NCI-H2227 (cell line): ENCODE results near the gene OIP5.
"Not testable (repeated sequence)": the region's sequence is repeated elsewhere in the genome, so short reads cannot be mapped to it uniquely, and the experiment has no call there.

ENCODE experiments used
- DNase-seq: peaks from one replicate; lab custom pipeline; 2025; ENCODE audit not compliant: unreplicated experiment; lab: John Stamatoyannopoulos, UW

The OIP5 gene

GRCh38 chr15:41332194-41333025 is at the start of gene OIP5, which contains the start of gene NUSAP1:
OIP5 (minus strand) TSS chr15:41332591; CDS start chr15:41332561, 30 bp downstream.
NUSAP1 (plus strand) TSS chr15:41332881; CDS start chr15:41332958, 77 bp downstream.
- peak; percentile 99 for DNase-seq

GRCh38 chr15:41377978-41378377 is 45.6 kb upstream of the OIP5 start:
- DNase-seq, result no peak

DNA sequence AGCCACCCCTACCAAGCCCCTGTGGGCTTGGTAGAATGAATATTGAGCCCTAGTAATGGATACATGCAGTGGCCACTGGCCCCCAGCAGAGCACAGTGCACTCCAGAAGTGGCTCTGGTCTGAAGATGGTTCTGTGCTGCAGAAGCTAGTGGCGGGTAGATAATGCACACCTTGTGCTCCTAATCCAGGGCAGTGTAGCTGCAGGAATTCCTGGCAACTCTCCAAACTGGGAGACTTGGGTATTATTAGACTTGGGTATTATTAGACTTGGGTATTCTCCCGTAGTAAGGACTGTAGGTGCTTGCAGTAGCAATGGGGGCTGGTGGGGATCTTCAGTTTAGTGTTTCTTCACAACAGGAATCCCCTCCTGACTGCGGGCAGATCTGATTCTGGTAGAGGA is 35.0 kb upstream of the OIP5 start:
- peak; percentile 36 for DNase-seq

DNA sequence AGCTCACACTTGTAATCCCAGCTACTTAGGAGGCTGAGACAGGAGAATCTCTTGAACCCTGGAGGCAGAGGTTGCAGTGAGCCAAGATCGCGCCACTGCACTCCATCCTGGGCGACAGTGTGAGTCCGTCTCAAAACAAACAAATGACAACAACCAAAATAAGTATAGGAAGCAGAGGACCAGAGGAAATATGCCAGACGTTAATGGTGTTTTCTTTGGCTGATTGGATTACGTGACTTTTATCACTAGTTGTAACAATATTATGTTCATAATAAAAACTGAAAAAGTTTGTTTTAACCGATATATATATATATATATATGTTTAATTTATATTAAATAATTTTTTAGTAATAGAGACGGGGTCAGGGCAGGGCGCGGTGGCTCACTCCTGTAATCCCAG is 22.0 kb upstream of the OIP5 start:
- no peak for DNase-seq

DNA sequence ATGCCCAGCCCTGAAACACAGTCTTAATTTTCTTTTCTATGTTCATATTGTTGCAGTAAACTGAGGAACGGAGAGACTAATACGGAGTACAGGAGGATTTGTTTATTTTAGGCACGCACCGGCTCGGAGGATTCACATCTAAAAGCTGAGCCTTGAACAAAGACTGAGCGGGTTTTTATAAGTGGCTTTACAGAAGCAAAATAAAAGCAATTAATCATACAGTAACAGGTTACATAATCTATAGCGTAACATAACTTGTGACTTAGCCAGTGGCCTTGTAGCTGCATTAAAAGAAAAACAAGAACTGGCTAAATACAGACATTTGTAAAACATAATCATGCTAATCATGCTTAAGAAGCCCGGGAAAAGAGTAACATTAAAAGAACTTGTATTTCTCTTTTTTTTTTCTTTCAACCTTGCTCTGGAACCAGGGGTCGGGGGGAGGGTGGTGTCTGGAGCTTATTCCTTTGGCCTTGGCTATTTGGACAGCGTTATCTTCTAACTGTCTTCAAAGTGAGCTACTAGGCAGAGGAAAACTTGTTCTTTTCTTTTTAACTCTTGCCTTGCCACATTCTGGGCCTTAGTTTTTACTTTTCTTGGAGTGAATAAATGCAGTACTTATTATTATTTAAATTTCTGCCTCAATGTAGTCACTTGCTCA is 17.8 kb upstream of the OIP5 start:
- DNase-seq, result no peak

DNA sequence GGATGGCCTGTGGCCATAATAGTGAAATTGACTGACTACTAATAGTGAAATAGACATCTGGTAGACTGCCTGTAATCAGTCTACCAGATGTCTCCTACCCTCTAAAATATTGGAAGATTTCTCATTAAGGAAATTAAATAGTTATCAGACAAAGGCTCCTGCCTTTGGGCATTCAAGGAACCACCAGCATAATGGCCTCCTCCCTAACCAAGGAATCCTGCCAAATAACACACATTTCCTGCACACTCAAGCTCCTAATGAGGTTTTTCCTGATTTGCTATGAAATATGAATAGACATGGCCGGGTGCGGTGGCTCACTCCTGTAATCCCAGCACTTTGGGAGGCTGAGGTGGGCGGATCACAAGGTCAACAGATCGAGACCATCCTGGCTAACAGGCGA is 14.8 kb upstream of the OIP5 start:
- DNase-seq, result no peak

- no peak for DNase-seq
These were observed 9.1 kb upstream of the OIP5 start for GRCh38 chr15:41341519-41341918.

- no peak for DNase-seq
These were observed 7.9 kb upstream of the OIP5 start for GRCh38 chr15:41340189-41340695.

DNA sequence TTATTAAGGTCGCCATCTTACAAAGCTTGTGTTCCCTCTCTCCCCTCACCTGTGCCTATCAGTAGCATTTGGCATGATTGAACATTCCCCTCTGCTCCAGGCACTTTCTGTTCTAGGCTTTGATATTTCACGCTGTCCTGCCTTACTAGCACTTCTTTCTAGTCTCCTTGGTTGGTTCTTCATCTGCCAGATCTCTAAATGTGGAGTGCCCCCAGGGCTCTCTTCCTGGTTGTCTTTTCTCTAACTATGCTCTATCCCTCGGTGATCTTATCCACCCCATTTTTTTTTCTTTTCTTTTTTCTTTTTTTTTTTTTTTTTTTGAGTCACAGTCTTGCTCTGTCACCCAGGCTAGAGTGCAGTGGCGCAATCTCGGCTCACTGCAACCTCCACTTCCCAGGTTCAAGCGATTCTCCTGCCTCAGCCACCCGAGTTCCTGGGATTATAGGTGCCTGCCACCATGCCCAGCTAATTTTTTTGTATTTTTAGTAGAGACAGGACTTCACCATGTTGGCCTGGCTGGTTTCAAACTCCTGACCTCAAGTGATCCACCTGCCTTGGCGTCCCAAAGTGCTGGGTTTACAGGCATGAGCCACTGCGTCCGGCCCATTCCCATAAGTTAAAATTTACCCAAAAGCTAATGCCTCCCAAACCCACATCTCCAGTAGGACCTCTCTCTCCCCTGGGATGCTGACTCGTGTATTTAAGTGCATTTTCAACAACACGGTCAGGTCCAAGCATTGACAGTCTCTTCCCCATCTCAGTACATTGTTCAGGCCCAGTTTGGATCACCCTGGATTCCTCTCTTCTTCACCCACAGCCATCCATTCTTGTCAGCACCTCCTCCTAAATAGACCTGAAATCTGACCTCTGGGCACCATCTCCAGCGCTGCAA is 5.5 kb upstream of the OIP5 start:
- DNase-seq, result no peak

- no peak for DNase-seq
These were observed 4.7 kb upstream of the OIP5 start for GRCh38 chr15:41337047-41337446.

- no peak for DNase-seq
These were observed 4.2 kb upstream of the OIP5 start for GRCh38 chr15:41336549-41336948.

DNA sequence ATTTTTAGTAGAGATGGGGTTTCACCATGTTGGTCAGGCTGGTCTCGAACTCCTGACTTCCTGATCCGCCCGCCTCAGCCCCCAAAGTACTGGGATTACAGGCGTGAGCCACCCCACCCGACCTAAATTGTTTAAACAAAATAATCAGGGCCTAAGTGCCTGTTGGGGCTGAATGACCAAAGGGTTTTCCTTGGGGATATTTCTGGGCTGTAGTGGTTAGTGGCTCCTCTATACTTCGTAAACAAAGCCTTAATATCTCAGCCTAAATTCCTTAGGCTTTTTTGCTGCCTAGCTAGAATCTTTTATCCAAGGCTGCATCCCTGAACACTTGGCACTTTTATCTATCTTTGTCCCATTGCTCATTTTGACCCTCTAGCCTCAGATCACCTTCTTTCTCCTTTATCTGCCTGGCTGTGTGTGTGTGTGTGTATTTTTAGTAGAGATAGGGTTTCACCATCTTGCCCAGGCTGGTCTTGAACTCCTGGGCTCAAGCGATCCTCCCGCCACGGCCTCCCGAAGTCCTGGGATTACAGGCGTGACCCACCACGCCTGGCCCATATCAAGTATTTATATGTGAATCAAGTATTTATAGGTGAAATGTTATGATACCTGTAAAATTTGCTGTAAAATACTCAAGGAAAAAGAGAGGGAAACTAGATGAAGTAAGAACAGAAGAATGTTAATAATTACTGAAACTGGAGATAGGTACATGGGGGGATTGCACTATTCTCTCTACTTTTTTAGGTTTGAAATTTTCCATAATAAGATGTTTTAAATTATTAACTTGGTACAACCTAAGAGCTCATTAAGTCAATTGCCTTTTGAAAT is 2.1 kb upstream of the OIP5 start:
- no peak for DNase-seq

DNA sequence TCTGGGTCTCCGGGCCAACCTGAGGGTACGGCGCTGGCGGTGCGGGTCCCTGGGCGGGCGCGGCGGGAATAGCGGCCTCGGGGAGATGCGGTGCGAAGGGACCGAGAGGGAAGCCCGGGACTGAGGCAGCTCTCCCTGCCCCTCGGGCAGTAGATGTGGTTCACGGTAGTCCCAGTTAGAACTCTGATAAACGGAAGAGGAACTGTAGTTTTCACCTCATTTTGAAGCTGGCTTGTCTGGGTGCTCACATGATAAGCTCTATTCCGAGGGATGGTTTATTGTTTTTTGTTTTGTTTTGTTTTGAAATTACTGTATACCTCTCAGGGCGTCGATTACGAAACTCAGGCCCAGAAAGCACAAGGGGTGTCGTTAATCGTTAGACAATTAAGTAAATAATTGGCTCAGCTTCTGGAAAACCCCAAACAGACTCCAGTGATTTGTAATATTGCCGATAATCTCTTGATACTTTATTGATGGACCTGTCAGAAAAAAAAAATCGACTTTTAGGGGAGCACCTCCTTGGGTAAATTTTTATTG is 703 bp upstream of the OIP5 start:
- DNase-seq, result no peak

DNA sequence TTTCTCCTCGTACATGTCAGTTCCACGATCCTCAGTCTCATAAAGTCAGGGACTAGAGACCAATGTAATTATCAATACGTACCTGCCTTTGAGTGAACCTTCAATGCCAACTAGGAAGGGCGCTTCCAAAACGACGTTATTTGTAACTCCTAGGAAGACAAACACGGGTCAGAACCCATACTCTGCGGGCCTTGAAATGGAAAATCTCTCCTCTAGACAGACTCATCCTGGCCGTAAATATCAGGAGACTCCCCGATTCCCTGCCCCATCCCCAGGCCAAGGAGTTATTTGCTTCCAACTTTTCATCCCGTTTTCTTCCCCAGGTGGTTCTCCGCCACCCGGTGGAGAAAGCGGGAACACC is 578 bp downstream of the OIP5 start:
- no peak for DNase-seq

DNA sequence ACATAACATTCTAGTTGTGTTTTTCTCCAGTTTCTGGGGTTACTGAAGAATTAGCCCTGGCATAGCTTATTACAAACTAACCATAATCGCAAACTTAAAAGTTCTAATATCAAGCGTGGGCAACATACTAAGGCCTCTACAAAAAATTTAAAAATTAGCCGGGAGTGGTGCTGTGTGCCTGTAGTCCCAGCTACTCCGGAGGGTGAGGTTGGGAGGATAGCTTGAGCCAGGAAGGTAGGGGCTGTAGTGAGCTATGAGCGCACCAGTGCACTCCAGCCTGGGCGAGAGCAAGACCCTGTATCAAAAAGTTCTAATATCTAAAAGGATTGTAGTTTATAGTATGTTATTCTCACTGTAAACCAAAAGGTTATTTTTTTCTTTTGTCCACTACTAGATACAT is 1.1 kb downstream of the OIP5 start:
- DNase-seq, result no peak

DNA sequence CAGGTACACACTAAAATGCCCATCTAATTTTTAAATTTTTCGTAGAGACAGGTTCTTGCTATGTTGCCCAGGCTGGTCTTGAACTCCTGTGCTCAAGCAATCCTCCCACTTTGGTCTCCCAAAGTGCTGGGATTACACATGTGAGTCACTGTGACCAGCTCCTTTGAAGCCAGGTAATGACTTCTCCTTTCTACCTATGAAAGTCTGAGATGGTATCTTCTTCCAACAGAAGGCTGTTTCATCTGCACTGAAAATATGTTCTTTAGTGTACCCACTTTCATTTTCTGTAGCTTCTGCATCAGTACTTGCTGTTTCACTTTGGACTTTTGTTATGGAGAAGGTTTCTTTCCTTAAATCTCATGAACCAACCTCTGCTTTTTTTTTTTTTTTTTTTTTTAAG is 8.8 kb downstream of the OIP5 start:
- DNase-seq, result no peak

DNA sequence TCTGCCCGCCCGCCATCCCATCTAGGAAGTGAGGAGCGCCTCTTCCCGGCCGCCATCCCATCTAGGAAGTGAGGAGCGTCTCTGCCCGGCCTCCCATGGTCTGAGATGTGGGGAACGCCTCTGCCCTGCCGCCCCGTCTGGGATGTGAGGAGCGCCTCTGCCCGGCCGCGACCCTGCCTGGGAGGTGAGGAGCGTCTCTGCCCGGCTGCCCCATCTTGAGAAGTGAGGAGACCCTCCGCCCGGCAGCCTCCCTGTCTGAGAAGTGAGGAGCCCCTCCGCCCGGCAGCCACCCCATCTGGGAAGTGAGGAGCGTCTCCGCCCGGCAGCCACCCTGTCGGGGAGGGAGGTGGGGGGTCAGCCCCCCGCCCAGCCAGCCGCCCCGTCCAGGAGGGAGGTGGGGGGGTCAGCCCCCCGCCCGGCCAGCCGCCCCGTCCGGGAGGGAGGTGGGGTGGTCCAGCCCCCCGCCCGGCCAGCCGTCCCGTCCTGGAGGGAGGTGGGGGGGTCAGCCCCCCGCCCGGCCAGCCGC is 11.5 kb downstream of the OIP5 start:
- not testable (repeated sequence) for DNase-seq

DNA sequence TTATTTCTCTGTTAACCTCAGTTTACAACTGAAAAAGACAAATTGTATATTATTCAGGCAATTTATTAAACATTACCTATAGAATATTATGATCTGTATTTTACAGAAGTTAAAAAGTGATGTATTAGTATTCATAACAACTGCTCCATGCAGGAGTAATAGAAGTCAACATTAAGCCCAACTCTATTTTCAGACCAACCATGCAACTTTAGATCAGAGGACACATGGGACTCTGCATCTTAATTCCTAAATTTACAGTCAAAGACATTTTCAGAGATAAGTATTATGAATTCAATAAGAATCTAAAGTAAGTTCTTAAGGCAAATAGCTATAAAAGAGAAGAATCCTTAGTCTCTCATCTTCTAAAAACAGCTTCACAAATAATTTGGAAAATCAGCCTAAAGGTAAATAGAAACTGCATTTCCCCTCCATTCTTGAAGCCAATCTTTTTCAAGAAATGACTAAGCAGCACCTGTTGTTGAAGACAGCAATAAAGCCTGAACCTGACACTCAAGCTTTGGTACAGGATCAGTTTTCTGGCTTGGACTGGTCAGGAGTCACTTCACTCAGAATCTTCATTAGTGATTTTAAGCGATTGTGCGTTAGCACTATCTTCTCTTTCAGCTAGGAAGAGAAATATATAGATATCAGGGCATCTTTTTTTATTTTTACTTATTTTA is 23.0 kb downstream of the OIP5 start:
- DNase-seq, result no peak

GRCh38 chr15:41307679-41308078 is 24.7 kb downstream of the OIP5 start:
- no peak for DNase-seq
